Measurements from ENCODE around the gene CELF4.

Gene CELF4

GRCh38 chr18:37235583-37235982, 330.0 kb downstream of the CELF4 start:
- DNase-seq (ENCODE audit: insufficient read length, low spot score) = no peak
- no peak for TF ChIP-seq CTCF (IDR thresholded peaks at IDR 0.05; ENCODE audit: insufficient read depth, missing control alignments)
- FAIRE-seq = no peak

GRCh38 chr18:37231251-37231650, 334.3 kb downstream of the CELF4 start:
- DNase-seq (ENCODE audit: insufficient read length, low spot score) (peak; percentile 7), FAIRE-seq (no peak)
- no peak for TF ChIP-seq CTCF (IDR thresholded peaks at IDR 0.05; ENCODE audit: insufficient read depth, missing control alignments)

- FAIRE-seq (no peak), DNase-seq (ENCODE audit: insufficient read length, low spot score) (no peak)
- no peak for TF ChIP-seq CTCF (IDR thresholded peaks at IDR 0.05; ENCODE audit: insufficient read depth, missing control alignments)
Measured at GRCh38 chr18:37230768-37231167, 334.8 kb downstream of the CELF4 start.

GRCh38 chr18:37225279-37225678, 340.3 kb downstream of the CELF4 start:
- no peak for FAIRE-seq

GRCh38 chr18:37222999-37223378, 342.6 kb downstream of the CELF4 start:
- FAIRE-seq (no peak), DNase-seq (ENCODE audit: insufficient read length, low spot score) (no peak)
- no peak for TF ChIP-seq CTCF (IDR thresholded peaks at IDR 0.05; ENCODE audit: insufficient read depth, missing control alignments)

More at GRCh38 chr18:37225279-37225678, 340.3 kb downstream of the CELF4 start:
- no peak for TF ChIP-seq CTCF (IDR thresholded peaks at IDR 0.05; ENCODE audit: insufficient read depth, missing control alignments)
- no peak for DNase-seq (ENCODE audit: insufficient read length, low spot score)

- no peak for DNase-seq (ENCODE audit: insufficient read length, low spot score)
Measured at GRCh38 chr18:37222354-37222998, 343.1 kb downstream of the CELF4 start.

More at GRCh38 chr18:37222354-37222998, 343.1 kb downstream of the CELF4 start:
- no peak for TF ChIP-seq CTCF (IDR thresholded peaks at IDR 0.05; ENCODE audit: insufficient read depth, missing control alignments)
- FAIRE-seq = no peak

All from D721Med (cell line).